B cell (primary cell): ENCODE measurements around the gene NMUR2. TPM values are rescaled to one million over a fixed set of nuclear protein-coding genes. Genes with fewer than 3 reads are reported as not detected.

Experiments
- ATAC-seq: fragments of 200-7000 bp; cut with Tn5 transposase; one replicate; pipeline ENCODE4 v1.10.0; 2021; ENCODE audit warnings: low read depth, mild to moderate bottlenecking, moderate number of reproducible peaks, moderate library complexity
- CTCF ChIA-PET: fragments of 350-600 bp; sonication (Branson Sonifier 250); formaldehyde crosslinking; loops from one replicate; lab custom pipeline; 2021; ENCODE audit warnings: antibody characterized with exemption, inconsistent platforms; lab: Charles Lee
- POLR2A ChIA-PET: fragments of 350-600 bp; sonication (Branson Sonifier 250); formaldehyde crosslinking; loops from one replicate; lab custom pipeline; 2021; ENCODE audit warnings: antibody characterized with exemption; lab: Charles Lee
- DNase-seq: peaks from one replicate; pipeline ENCODE4 v3.0.0; 2013
- H2AFZ ChIP-seq: 2 replicates; pipeline ENCODE4 v1.6.1; 2012; ENCODE audit warnings: mild to moderate bottlenecking, low read depth, low read length; ENCODE audit not compliant: insufficient read depth, poor library complexity, severe bottlenecking
- H3K27ac ChIP-seq, 2 donors: 1 replicate in 1 of 2; 2 replicates in 1 of 2; pipeline ENCODE4 v1.5.1; 2012 to 2013; ENCODE audit warnings: low read length in 2 of 2, mild to moderate bottlenecking in 2 of 2, moderate library complexity in 1 of 2
- H3K27me3 ChIP-seq, 4 experiments: fragments of 200-600 bp in 1 of 4; sonication (generic) in 1 of 4; replicated peaks in 1 of 4; 1 replicate in 2 of 4; 2 replicates in 2 of 4; pipeline versions ENCODE4 v1.6.1 to v1.7.0; 2013 to 2016; ENCODE audit warnings: low read length in 3 of 4, mild to moderate bottlenecking in 2 of 4, mixed read lengths in 1 of 4, moderate library complexity in 1 of 4; ENCODE audit not compliant: insufficient read depth in 4 of 4, control insufficient read depth in 3 of 4; ENCODE audit errors: control extremely low read depth in 1 of 4
- H3K36me3 ChIP-seq, 2 experiments: replicated peaks in 1 of 2; 1 replicate in 1 of 2; 2 replicates in 1 of 2; pipeline versions ENCODE4 v1.6.1 to v1.7.1; 2013; ENCODE audit warnings: low read length in 1 of 2; ENCODE audit not compliant: insufficient read depth in 2 of 2, control insufficient read depth in 1 of 2; ENCODE audit errors: control extremely low read depth in 1 of 2, extremely low read depth in 1 of 2
- H3K4me1 ChIP-seq, 2 donors: fragments of 200-600 bp in 1 of 2; sonication (generic) in 1 of 2; 1 replicate in 1 of 2; 2 replicates in 1 of 2; pipeline versions ENCODE4 v1.5.1 to v1.6.1; 2013 to 2017; ENCODE audit warnings: low read length in 2 of 2; ENCODE audit not compliant: control insufficient read depth in 2 of 2, insufficient read depth in 2 of 2
- H3K4me2 ChIP-seq: replicated peaks from 2 replicates; pipeline ENCODE3; 2012; ENCODE audit warnings: mild to moderate bottlenecking, low read depth, low read length; ENCODE audit not compliant: poor library complexity, severe bottlenecking
- H3K4me3 ChIP-seq, 5 experiments: fragments of 200-600 bp in 1 of 5; sonication (generic) in 1 of 5; 1 replicate in 3 of 5; 2 replicates in 2 of 5; pipeline versions ENCODE4 v1.5.1 to v1.7.0; 2011 to 2016; ENCODE audit warnings: low read length in 4 of 5, mild to moderate bottlenecking in 4 of 5, low read depth in 2 of 5, control low read depth in 1 of 5, moderate library complexity in 1 of 5; ENCODE audit not compliant: insufficient read depth in 1 of 5; ENCODE audit errors: control extremely low read depth in 1 of 5, extremely low read depth in 1 of 5
- H3K79me2 ChIP-seq: fragments of 200-600 bp; sonication (generic); one replicate; pipeline ENCODE4 v1.6.0; 2016; ENCODE audit warnings: low read length; ENCODE audit not compliant: control insufficient read depth, insufficient read depth
- H3K9ac ChIP-seq: fragments of 200-600 bp; sonication (generic); 2 replicates; pipeline ENCODE4 v1.6.1; 2017; ENCODE audit warnings: mild to moderate bottlenecking, low read length, moderate library complexity
- H3K9me3 ChIP-seq, 3 donors: one replicate each; pipeline versions ENCODE4 v1.6.1 to v1.7.1; 2013; ENCODE audit warnings: low read length in 2 of 3; ENCODE audit not compliant: control insufficient read depth in 2 of 3, insufficient read depth in 1 of 3; ENCODE audit errors: control extremely low read depth in 1 of 3
- H4K20me1 ChIP-seq: 2 replicates; pipeline ENCODE4 v1.6.0; 2012; ENCODE audit warnings: mild to moderate bottlenecking, low read length; ENCODE audit not compliant: insufficient read depth, control insufficient read depth, poor library complexity, severe bottlenecking
- H3K27ac Mint-ChIP-seq: one replicate; pipeline ENCODE4 v1.8.0; 2021; ENCODE audit warnings: mixed read lengths
- H3K27me3 Mint-ChIP-seq: one replicate; pipeline ENCODE4 v1.8.0; 2021; ENCODE audit warnings: mixed read lengths
- H3K4me1 Mint-ChIP-seq: one replicate; pipeline ENCODE4 v1.8.0; 2021; ENCODE audit warnings: mixed read lengths
- H3K4me3 Mint-ChIP-seq: one replicate; pipeline ENCODE4 v1.8.0; 2021; ENCODE audit warnings: mixed read lengths
- H3K9me3 Mint-ChIP-seq: one replicate; pipeline ENCODE4 v1.8.0; 2022; ENCODE audit warnings: mixed read lengths; ENCODE audit not compliant: insufficient read depth
- CTCF ChIP-seq: fragments of 200-600 bp; IDR thresholded peaks from one replicate; pipeline ENCODE4 v1.8.0; 2022; ENCODE audit warnings: antibody characterized with exemption, mild to moderate bottlenecking
- EZH2 ChIP-seq: IDR thresholded peaks from 2 replicates; pipeline ENCODE4 v1.6.1; 2012; ENCODE audit warnings: borderline replicate concordance, low read depth, mild to moderate bottlenecking, moderate library complexity, low read length; ENCODE audit not compliant: insufficient read depth, poor library complexity, severe bottlenecking
- WGBS: methylation state at CpG from one replicate; pipeline ENCODE4 v1.1.5; 2013; ENCODE audit warnings: missing lambda C conversion rate; ENCODE audit not compliant: insufficient coverage; 5-methylcytosine and 5-hydroxymethylcytosine counted together
- intact Hi-C: fragments of 100-400 bp; cut with micrococcal nuclease; formaldehyde crosslinking; loops from one replicate; pipeline ENCODE4 v1.10.0; 2022
- polyA plus RNA-seq: library from polyadenylated mRNA; depleted of rRNA; stranded (reverse); fragments of >200 nt; gene quantifications from 2 replicates; pipeline ENCODE4 v1.2.3, GENCODE V29; 2012
- total RNA-seq, 2 donors: library from RNA; stranded (reverse); fragments of 120-200 nt in 1 of 2; gene quantifications; 1 replicate in 1 of 2; 2 replicates in 1 of 2; pipeline versions ENCODE4 v1.2.3 to v1.2.4, GENCODE V29; 2013 to 2022

NMUR2 gene
- total and polyA plus RNA-seq, 2 donors (not counting 1 experiment from before 2014, with no cell fraction given): not detected

GRCh38 chr5:152439791-152440190 is 34.7 kb upstream of the NMUR2 start:
- Histone ChIP-seq H4K20me1 (no peaks in the 10 kb centered on the region), H3K36me3 (no peaks in the 10 kb centered on the region), H3K4me3 (no peak overlapping the region), H3K4me2 (no peak overlapping the region), H3K9ac (no peak overlapping the region), H3K27ac (no peak overlapping the region), H3K9me3 (no peaks in the 10 kb centered on the region), H3K79me2 (no peaks in the 10 kb centered on the region), H2AFZ (no peak overlapping the region), H3K27me3 (no peaks in the 10 kb centered on the region), H3K4me1 (no peaks in the 10 kb centered on the region)
- H3K27me3 Mint-ChIP-seq: peaks cover 5% of the 10 kb centered on the region
- intact Hi-C loops: no loop called here
- no CpG with 5 or more reads among the region's 3 CpGs for WGBS
- no peak for ATAC-seq
- no peaks in the 10 kb centered on the region for H3K9me3 Mint-ChIP-seq
- H3K4me1 Mint-ChIP-seq: no peaks in the 10 kb centered on the region
- H3K4me3 Mint-ChIP-seq: no peak overlapping the region
- TF ChIP-seq EZH2: no peak
- TF ChIP-seq CTCF: no peak
- CTCF ChIA-PET: no interaction called here
- POLR2A ChIA-PET: no interaction called here
- H3K27ac Mint-ChIP-seq: no peak overlapping the region
- DNase-seq: no peak

GRCh38 chr5:152437866-152438265 is 32.8 kb upstream of the NMUR2 start:
- no peak overlapping the region for H2AFZ ChIP-seq
- ChIA-PET CTCF (no interaction called here), POLR2A (no interaction called here)
- H4K20me1 ChIP-seq: no peaks in the 10 kb centered on the region
- no peaks in the 10 kb centered on the region for H3K9me3 ChIP-seq
- H3K27me3 ChIP-seq: no peaks in the 10 kb centered on the region
- peaks cover 5% of the 10 kb centered on the region for H3K27me3 Mint-ChIP-seq
- H3K4me2 ChIP-seq: no peak overlapping the region
- no peak overlapping the region for H3K4me3 Mint-ChIP-seq
- H3K79me2 ChIP-seq: no peaks in the 10 kb centered on the region
- H3K9ac ChIP-seq: no peak overlapping the region
- H3K36me3 ChIP-seq: no peaks in the 10 kb centered on the region
- intact Hi-C loops: no loop called here
- DNase-seq (no peak), ATAC-seq (no peak)
- H3K4me3 ChIP-seq: no peak overlapping the region
- no peaks in the 10 kb centered on the region for H3K4me1 ChIP-seq
- WGBS: 72% methylated on average over 2 of the region's 3 CpGs
- no peak overlapping the region for H3K27ac ChIP-seq
- H3K4me1 Mint-ChIP-seq: no peaks in the 10 kb centered on the region
- no peaks in the 10 kb centered on the region for H3K9me3 Mint-ChIP-seq
- H3K27ac Mint-ChIP-seq: no peak overlapping the region
- TF ChIP-seq EZH2 (no peak), CTCF (no peak)
